ENCODE results near the gene TBC1D22A.

DNA sequence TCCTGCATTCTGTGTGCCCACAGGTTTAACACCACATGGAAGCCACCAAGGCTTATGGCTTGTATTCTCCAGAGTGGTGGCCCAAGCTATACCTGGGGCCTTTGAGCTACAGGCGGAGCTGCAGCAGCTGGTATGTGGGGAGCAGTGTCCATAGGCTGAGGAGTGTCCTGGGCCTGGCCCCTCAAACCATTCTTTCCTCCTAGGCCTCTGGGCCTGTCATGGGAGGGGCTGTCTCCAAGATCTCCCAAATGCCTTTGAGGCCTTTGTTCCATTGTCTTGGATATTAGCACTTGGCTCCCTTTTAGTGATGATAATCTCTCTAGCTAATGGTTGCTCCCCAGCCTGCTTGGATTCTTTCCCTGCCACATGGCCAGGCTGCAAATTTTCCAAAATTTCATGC, 6.4 kb upstream of the TBC1D22A start:
- TF ChIP-seq, protein P1, sequence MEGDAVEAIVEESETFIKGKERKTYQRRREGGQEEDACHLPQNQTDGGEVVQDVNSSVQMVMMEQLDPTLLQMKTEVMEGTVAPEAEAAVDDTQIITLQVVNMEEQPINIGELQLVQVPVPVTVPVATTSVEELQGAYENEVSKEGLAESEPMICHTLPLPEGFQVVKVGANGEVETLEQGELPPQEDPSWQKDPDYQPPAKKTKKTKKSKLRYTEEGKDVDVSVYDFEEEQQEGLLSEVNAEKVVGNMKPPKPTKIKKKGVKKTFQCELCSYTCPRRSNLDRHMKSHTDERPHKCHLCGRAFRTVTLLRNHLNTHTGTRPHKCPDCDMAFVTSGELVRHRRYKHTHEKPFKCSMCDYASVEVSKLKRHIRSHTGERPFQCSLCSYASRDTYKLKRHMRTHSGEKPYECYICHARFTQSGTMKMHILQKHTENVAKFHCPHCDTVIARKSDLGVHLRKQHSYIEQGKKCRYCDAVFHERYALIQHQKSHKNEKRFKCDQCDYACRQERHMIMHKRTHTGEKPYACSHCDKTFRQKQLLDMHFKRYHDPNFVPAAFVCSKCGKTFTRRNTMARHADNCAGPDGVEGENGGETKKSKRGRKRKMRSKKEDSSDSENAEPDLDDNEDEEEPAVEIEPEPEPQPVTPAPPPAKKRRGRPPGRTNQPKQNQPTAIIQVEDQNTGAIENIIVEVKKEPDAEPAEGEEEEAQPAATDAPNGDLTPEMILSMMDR (IDR thresholded peaks at IDR 0.05 in 4 of 5, conservative IDR thresholded peaks at IDR 0.05 in 1 of 5) = no peak
- TF ChIP-seq POLR2A (IDR thresholded peaks at IDR 0.05) = no peak

Measured in gastrocnemius medialis (tissue), 4 donors.